Limb (tissue), 2 donors: ENCODE data around the gene DNMT3L.
"Not testable (repeated sequence)": the region's sequence is repeated elsewhere in the genome, so short reads cannot be mapped to it uniquely, and the experiment has no call there.

Experiments used
- DNase-seq, 2 donors: peaks; one replicate each; pipeline ENCODE4 v3.0.0-alpha.2; 2016; ENCODE audit errors: extremely low spot score in 2 of 2

DNMT3L gene

GRCh38 chr21:44199448-44199847, 62.2 kb downstream of the DNMT3L start:
- no peak for DNase-seq

GRCh38 chr21:44197156-44197516, 64.6 kb downstream of the DNMT3L start:
- not testable (repeated sequence) for DNase-seq
